Erythroblast (primary cell): ENCODE data around the gene ZBTB3.

Source experiments
- GATA1 ChIP-seq: IDR thresholded peaks from 2 replicates; pipeline ENCODE4 v1.6.1; 2011; ENCODE audit warnings: low read depth, mild to moderate bottlenecking, control low read depth, low read length, moderate library complexity
- POLR2A ChIP-seq: IDR thresholded peaks from 2 replicates; pipeline ENCODE4 v1.6.1; 2011; ENCODE audit warnings: mild to moderate bottlenecking, low read length

- no peak for TF ChIP-seq POLR2A
- TF ChIP-seq GATA1: no peak
These were observed 35.6 kb upstream of the ZBTB3 start for GRCh38 chr11:62789576-62789975.
